Measurements from ENCODE around the gene GLI3. TPM values are rescaled to one million over a fixed set of nuclear protein-coding genes. Genes with fewer than 3 reads are reported as not detected.
A peak's percentile ranks its signal among the peaks of the same experiment; 100 is the strongest.

Gene GLI3
- total RNA-seq, 2 donors from 2014 or later = 3.4 to 6.6 TPM

DNA sequence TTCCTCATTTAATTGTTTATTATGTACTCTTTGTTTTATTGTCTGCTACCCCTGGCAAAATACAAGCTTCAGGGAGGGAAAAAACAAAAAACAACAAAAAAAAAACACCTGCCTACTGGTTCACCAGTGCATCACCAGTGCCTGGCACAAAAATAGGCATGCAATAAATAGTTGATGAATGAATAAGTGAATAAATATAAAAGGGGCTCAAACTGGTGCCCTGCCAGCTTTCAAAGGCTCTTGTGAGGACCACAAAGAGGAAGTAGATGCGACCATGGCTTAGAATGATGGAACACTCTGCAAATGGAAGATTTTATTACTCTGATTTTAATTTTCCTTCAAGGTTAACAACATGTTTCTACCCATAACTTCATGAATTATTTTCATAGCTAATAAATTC lies 321.1 kb downstream of the GLI3 start:
- ATAC-seq (ENCODE audit: insufficient number of reproducible peaks, low FRiP score, low read depth) (no peak), DNase-seq (ENCODE audit: low spot score) (no peak)
- Histone ChIP-seq H3K36me3 (no peaks in the 10 kb centered on the region), H3K4me3 (no peak overlapping the region), H3K4me1 (ENCODE audit: control insufficient read depth in 1 of 2, low read depth in 2 of 2) (peaks cover 15 to 18% of the 10 kb centered on the region in 2 donors), H3K9me3 (no peaks in the 10 kb centered on the region), H3K27ac (peak overlapping the region; percentile 20 to 65), H3K27me3 (replicated peaks; ENCODE audit: insufficient read depth) (no peaks in the 10 kb centered on the region)
- TF ChIP-seq, protein P1, sequence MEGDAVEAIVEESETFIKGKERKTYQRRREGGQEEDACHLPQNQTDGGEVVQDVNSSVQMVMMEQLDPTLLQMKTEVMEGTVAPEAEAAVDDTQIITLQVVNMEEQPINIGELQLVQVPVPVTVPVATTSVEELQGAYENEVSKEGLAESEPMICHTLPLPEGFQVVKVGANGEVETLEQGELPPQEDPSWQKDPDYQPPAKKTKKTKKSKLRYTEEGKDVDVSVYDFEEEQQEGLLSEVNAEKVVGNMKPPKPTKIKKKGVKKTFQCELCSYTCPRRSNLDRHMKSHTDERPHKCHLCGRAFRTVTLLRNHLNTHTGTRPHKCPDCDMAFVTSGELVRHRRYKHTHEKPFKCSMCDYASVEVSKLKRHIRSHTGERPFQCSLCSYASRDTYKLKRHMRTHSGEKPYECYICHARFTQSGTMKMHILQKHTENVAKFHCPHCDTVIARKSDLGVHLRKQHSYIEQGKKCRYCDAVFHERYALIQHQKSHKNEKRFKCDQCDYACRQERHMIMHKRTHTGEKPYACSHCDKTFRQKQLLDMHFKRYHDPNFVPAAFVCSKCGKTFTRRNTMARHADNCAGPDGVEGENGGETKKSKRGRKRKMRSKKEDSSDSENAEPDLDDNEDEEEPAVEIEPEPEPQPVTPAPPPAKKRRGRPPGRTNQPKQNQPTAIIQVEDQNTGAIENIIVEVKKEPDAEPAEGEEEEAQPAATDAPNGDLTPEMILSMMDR (IDR thresholded peaks at IDR 0.05) = no peak

DNA sequence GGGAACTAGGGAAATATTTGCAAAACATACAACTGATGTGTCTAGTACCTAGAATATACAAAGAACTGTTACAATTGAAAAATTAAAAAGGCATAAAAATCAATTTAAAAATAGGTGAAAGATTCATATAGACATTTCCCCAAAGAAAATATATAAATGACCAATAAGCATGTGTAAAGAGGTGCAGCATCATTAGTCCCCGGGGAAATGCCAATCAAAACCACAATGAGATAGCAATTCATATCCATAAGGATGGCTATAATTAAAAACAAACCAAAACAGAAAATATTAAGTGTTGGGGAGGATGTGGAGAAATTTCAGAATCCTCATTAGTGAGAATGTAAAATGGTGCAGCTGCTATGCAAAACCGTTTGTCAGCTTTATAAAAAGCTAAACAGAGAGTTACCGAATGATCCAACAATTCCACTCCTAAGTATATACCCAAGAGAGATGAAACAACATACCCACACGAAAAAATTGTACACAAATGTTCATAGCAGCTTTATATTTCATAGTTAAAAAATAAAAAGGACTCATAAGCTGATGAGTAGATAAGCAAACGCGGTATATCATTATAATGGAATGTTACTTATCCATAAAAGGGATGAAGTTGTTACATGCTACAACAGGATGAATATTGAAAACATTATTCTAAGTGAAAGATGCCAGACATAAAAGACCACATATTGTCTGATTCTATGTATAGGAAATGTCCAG lies 324.0 kb downstream of the GLI3 start:
- ATAC-seq (ENCODE audit: insufficient number of reproducible peaks, low FRiP score, low read depth) (no peak), DNase-seq (ENCODE audit: low spot score) (no peak)
- Histone ChIP-seq H3K27ac (no peak overlapping the region), H3K27me3 (replicated peaks; ENCODE audit: insufficient read depth) (no peaks in the 10 kb centered on the region), H3K9me3 (no peaks in the 10 kb centered on the region), H3K4me3 (no peak overlapping the region), H3K36me3 (no peaks in the 10 kb centered on the region), H3K4me1 (ENCODE audit: control insufficient read depth in 1 of 2, low read depth in 2 of 2) (peaks cover 15 to 18% of the 10 kb centered on the region in 2 donors)
- TF ChIP-seq, protein P1 (IDR thresholded peaks at IDR 0.05) = no peak

DNA sequence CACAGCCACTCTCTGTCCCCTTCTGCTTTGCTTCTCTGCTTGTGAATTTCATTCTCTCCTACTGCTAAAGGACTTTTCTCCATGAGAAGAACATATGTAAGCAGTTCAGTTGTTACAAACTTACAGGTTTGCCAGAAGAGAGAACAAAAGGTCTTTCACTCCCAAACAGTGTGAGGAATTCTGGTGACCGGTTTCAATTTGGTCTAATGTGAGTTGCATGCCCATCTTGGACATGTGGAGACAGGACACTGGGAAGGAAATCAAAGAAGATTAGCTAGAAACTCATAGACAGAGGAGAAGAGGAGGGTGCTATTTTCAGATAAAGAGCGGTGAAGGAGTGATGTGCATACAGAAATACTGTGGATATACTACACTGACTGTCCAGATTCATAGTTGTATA lies 324.6 kb downstream of the GLI3 start:
- Histone ChIP-seq H3K4me1 (ENCODE audit: control insufficient read depth in 1 of 2, low read depth in 2 of 2) (peaks cover 15 to 18% of the 10 kb centered on the region in 2 donors), H3K27ac (no peak overlapping the region), H3K27me3 (replicated peaks; ENCODE audit: insufficient read depth) (no peaks in the 10 kb centered on the region), H3K36me3 (no peaks in the 10 kb centered on the region), H3K4me3 (no peak overlapping the region), H3K9me3 (no peaks in the 10 kb centered on the region)
- ATAC-seq (ENCODE audit: insufficient number of reproducible peaks, low FRiP score, low read depth) (no peak), DNase-seq (ENCODE audit: low spot score) (no peak)
- TF ChIP-seq, protein P1 (IDR thresholded peaks at IDR 0.05) = no peak

DNA sequence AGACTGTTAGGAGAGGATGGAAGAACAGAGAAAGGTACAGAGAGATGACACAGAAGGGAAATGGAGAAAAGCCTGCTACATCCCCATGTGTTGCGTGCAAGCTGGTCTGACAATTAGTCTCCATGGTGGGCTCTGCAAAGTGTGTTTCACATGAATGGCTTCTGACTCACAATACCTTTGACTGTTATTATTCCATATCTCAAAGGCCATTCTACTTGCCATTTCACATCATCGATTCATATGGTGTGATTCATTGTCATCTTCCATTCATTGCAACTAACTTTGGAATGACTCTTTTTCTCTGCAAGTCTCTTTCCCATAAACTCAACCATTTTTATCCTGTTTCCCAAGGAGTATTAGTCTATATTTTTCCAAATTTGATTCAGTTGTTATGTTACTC lies 325.2 kb downstream of the GLI3 start:
- H3K36me3 ChIP-seq = no peaks in the 10 kb centered on the region
- ATAC-seq (ENCODE audit: insufficient number of reproducible peaks, low FRiP score, low read depth) = no peak
- no peaks in the 10 kb centered on the region for H3K27me3 ChIP-seq (replicated peaks; ENCODE audit: insufficient read depth)
- H3K4me3 ChIP-seq = no peak overlapping the region
- TF ChIP-seq, protein P1 (IDR thresholded peaks at IDR 0.05) = no peak
- no peak for DNase-seq (ENCODE audit: low spot score)
- H3K4me1 ChIP-seq (ENCODE audit: control insufficient read depth in 1 of 2, low read depth in 2 of 2) = peaks cover 14 to 16% of the 10 kb centered on the region in 2 donors
- no peaks in the 10 kb centered on the region for H3K9me3 ChIP-seq
- no peak overlapping the region for H3K27ac ChIP-seq

All from thoracic aorta (tissue), 2 donors.